Midbrain (tissue), 1 donor: ENCODE results near the gene PPCDC.

Experiments used
- DNase-seq: peaks from one replicate; lab custom pipeline; 2025; lab: John Stamatoyannopoulos, UW

PPCDC gene, protein sequence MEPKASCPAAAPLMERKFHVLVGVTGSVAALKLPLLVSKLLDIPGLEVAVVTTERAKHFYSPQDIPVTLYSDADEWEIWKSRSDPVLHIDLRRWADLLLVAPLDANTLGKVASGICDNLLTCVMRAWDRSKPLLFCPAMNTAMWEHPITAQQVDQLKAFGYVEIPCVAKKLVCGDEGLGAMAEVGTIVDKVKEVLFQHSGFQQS

DNA sequence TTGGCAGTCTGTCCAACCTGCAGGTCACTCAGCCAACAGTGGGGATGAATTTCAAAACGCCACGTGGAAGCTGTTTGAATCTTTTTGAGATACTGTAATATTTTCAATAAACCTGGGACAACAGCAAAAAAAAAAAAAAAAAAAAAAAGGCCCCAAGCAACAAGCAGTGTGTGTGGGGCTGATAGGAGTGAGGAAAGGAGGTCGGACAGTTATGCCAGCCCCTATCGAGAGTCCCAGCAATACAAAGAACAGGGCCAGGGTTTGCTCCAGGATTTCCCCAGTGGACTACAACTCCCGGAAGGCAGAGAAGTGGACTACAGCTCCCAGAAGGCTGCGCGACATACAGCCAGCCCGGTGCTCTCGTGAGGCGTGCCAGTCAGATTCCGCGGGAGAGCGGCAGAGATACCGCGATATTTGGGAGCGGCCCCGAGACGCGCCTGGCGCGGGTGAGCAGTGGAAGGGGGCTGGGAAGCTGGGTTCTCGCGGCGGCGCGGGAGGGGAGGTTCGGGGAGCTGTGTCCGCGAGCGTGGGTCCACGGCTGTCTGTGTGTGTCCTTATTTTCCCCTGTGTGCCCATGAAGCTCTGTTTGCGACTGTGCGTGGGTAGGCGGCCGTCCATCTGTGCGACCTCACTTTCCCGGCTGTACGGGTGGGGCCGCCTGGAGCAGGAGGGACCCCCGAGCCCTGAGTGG lies at the start of gene PPCDC:
Gene PPCDC (plus strand): TSS at position 410 of the 691 bp plus-strand sequence. CDS start 4,729 bp downstream, outside the sequence.
- peak; percentile 96 for DNase-seq

DNA sequence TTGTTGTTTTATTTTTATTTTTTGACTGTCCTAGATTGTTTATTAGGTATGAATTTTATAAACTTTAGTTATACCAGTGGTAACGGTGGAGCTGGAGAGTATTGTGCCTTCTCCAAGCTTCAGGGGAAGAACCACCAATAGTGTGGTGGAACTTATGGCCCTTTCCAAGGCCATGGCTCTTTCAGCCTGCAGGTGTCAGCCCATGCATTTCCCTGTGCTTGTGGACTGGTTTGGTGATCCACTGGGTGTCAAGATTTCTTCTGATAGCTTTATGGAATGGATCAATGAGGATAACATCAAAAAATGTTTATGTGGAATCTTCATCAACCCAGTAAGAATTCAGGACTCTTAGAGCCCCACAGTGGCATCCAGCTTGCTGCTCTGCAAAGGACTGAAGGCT lies 47.2 kb upstream of the PPCDC start:
- no peak for DNase-seq

DNA sequence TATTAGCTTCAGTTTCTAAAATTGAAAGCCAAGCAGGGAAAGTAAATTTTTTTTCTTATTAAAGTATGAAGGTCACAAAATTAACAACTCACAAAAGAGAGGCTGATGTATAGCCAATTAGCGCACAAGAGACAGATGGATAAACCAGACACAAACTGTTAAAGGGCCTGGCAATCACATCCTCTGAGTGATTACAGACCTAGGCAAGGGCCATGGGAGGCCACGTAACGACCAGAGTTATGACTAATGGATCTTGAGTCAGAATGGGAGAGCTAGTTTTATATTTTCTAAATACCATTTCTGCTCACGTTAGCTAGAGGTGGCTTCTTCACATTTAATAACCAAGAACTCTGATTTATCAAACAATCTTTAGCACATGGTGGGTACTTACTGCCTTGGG lies 45.8 kb upstream of the PPCDC start:
- DNase-seq, result no peak

DNA sequence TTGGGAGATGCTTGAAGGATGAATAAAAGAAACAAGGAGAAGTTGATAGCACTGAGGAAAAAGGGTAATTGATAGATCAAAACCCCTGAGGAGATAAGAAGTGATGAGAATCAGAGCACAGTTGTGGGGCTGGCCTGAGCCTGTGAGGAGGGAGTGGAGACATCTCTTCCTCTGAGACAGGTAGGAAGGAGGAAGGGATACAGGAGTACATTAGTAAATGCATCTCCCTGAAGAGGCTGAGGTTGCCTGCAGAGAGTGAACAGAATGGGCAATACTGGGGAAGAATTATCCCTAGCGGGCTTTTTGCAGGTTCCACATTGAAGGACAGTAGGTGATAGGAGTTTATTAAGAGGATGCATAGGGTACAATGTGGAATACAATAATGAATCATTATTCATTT lies 45.3 kb upstream of the PPCDC start:
- no peak for DNase-seq

DNA sequence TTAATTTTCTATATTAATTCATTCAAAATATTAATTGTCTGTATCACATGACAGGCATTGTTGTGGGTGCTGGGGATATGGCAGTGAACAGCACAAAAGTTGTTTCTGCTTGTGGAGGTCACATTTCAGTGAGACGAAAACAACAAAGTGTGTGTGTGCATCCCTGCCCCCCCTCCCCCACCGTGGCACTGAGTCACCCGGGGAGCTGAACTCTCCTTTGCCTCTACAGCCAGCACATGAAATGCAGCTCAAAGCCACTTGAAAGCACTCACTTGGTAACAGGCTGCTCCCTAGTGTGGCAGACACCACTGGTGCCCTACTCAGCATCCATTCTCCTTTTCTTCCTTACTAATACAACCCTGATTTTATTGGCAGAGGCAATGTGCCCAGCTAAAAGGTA lies 44.9 kb upstream of the PPCDC start:
- peak; percentile 21 for DNase-seq

DNA sequence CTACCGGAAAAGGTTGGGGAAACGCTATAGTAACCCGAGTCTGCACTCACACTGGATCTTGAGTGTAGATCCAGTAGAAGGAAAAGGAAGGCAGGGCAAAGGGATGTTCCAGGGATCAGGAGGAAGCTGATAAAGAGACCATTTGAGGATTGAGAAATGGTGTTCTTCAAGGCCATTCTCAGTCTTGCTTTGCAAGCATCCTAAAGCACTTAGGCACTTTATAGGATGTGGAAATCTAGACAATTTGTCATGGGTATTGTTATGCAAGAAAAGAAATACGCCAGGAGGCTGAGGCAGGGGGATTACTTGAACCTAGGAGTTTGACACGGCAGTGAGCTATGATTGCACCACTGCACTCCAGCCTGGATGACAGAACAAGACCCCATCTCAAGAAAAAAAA lies 41.2 kb upstream of the PPCDC start:
- DNase-seq, result no peak

DNA sequence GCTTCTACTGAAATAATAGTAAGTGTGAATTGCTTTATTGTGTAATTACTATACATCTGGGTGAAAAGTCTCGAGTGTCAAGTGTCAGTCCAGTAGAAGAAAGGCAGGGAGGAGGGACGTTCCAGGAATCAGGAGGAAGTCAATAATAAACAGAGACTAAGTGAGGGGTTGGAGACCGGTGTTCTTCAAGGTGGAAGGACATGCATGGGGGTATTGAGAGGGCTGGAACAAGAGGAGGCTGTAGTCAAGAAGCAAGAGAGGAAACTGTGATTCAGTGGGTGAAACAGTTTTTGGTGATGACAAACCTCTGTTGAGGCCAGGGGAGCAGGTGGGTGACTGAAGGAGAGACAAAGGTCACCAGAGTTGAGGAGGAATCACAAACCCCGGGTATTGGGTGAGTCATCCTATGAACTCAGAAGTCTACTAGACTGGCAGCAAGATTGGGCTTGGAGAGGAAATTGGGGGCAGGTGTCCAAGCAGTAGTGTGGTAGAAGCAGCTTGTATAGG lies 39.6 kb upstream of the PPCDC start:
- DNase-seq, result no peak

DNA sequence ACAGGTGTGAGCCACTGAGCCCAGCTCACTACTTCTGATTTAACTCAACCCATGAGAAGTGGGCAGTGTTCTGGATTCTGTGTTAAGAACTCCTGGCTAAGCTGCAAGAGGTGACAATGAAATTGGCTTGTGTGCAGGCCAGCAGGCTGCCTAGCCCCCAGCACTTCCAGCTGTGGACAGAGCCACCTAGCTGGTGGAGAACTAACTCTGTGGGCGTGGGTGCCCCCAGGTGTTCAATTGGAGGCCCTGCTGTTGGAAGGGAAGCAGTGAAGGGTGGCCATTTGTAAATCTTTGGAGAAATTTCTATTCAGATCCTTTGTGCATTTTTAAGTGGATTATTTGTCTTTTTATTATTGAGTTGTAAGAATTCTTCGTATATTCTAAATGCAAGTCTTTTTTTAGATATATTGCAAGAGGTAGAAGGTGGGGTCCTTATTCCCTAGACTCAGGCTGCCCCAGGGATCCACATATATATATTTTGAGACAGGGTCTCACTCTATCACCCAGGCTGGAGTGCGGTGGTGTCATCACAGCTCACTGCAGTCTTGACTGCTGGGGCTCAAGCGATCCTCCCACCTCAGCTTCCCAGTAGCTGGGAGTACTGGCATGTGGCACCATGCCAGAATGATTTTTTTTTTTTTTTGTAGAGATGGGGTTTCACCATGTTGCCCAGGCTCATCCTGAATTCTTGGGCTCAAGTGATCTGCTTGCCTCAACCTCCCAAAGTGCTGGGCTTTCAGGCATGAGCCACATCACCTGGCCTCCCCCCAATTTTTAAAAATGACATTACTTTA lies 35.2 kb upstream of the PPCDC start:
- DNase-seq, result no peak

DNA sequence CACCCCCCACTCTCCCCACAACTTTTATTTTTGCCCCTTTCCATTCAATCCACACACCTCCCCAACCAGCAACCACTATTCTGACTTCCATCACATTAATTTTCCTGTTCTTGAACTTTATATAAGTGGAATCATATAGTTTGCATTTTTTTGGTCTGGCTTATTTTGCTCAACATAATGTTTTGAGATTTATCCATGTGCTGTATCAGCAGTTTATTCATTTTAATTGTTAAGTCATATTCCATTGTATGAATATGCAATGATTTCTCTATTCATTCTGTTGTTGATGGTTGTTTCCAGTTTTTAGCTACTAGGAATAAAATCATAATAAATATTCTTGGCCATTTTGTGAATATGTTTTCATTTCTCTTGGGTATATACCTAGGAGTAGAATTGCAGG lies 33.9 kb upstream of the PPCDC start:
- no peak for DNase-seq

DNA sequence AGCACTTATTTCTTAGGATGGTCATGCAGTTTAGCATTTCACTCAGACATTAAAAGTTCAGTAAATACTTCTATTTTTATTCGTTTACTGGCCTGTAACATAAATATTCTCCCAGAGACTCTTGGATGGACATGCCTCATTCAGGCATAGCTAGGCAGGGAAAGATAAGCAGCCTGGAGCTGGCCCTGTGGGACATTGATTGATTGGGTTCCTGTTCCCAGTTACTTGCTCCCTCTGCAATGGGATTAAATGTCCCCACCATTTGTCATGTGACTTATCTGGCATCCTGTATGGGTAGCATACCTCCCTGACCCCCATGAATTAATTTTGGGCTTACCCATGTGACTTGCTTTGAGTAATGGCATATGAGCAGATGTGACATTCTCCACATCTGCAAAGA lies 30.8 kb upstream of the PPCDC start:
- no peak for DNase-seq

DNA sequence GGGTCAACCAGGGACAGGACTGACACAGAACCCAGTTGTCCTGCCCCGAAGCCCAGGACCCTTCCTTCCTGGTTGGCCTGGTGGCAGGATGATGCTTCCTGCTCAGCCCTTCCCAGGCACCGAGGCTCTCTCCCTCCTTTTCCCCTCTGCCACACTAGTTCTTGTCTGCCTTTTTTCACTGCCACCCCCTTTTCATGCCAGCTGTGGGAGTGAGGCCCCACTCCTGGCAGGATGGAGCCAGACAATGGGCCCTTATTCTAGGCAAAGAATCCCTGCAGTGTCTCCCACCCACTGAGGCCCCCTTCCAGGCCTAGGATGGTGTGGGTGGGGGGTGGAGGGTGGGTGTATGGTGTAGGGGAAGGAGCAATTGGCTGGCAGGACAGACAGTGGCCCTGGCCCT lies 29.2 kb upstream of the PPCDC start:
- DNase-seq, result peak; percentile 49

DNA sequence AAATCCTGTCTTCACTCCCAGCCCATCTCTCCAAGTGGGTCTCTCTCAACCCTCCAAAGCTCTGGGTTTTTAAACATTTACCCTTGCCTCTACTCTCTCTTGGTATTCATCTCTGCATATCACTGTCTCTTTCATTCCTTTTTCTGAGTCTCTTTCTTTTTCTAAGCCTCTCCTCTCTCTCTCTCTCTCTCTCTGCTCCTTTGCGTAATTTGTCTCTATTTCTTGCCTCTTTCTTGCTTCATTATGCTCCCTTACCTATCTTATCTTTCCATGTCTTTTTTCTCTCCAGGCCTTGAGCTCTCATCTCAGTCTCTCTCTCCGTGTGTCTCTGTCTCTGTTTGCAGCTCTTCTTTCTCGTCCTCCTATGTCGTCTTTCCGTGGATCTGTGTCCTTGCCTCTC lies 28.7 kb upstream of the PPCDC start:
- DNase-seq, result no peak

DNA sequence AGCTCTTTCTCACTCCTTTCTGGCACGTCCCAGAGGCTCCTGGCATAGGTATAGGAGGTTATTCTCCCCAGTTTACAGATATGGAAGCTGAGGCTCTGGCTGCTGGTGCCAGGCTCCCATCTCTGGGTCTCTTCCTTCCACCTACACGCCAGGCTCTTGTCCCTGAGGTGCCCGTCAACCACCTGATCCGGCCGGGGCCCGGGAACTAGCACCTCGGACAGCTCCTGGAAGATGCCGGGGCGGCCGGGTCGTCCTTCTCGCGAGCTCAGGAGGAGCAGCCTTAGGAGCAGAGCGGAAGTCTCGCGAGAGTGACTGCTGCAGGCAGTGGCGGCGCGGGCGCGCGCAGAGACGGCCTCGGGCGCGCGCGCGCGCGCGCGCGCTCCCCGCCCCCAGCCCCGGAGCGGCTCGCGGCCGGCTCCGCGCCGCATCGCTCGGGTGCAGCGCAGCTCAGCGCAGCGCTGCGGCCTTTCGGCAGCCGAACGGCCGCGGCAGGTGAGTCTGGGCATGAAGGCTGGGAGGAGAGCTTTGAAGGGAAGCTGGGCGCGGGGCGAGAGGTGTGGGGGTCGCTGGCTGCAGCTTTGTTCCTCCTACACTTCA lies 28.1 kb upstream of the PPCDC start, which contains the start of gene SCAMP5:
Gene SCAMP5 (plus strand): TSS at position 382 of the 597 bp plus-strand sequence. CDS start 16,277 bp downstream, outside the sequence.
- peak; percentile 90 for DNase-seq

DNA sequence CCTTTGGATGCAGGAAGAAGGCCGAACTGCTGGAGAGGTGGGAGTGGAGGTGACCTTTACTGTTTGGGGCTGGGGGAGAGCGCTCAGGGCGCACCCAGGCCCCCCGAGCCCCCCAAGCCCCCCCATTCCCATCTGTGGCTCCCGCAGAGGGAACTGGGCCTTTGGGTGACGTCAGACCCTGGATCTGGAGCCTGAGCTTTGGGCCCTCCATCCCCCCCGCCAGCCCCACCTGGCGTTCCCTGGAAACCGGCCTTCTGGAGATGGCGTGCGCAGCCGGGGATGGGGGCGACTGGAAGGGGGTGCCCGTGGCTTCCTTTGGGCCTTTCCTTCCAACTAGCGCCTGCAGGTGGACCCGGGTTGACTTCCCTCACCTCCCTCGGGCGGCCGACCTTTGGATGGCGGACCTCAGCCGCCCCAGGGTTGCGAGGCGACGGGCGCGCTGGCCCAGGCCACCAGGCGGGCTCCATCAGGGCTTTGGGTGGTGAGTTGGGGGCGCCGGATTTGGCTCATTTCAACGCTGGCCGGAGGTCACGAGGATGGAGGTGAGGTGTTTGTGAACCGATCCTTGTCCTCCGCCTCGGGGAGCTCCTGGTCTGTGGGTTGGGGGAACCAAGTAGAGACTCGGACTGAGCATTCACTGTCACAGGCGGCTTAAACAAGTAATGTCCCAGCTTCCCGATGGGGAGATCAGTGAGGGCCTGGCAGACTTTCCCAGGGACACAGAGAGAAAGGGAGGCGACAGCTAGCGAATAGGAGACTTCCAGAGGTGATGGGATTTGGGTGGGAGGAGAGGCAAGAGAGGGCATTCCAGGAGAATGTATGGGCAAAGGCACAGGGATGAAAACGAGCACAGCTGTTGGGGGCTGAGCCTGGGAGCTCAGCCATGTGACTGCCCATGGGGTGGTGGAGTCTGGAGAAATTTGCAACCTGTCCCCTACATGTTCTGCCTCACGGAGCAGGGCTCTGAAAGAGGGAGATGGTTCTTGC lies 27.3 kb upstream of the PPCDC start:
- DNase-seq, result no peak

DNA sequence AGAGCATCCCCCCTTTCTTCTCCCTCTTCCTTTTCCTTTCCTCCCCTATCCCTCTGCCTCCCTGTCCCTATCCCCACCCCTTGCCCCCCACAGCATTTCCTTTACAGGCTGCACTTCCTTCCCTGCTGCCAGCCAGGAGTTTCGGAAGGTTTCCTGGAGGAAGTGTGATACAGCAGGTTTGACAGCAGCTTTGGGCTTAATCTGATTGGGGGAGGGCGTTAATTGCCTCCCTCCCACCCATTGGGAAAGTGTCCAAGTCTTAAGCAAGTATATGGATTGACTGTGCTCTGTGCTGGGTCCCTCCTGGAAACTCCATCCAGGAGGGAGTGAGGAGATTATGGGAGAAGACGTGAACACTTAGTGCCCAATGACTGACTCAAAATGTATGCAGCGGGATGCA lies 26.2 kb upstream of the PPCDC start:
- DNase-seq, result no peak

DNA sequence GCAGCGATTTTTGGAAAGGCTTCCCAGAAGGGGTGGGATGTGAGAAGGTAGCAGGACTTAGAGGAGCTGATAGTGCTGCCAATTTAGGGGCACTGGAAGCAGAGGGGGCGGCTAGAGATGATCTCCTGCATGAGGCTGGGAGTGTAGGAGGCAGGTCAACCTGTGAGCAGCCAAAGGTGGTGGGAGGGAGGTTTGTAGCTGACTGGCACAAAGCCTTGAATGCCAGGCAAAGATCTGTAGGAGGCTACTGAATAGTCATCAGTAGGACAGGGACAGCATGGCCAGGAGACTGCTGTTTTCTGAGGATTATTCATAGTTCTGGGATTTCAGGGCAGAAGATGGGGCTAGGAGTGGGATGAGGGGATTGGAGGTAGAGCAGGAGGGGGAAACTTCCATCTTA lies 25.8 kb upstream of the PPCDC start:
- no peak for DNase-seq

DNA sequence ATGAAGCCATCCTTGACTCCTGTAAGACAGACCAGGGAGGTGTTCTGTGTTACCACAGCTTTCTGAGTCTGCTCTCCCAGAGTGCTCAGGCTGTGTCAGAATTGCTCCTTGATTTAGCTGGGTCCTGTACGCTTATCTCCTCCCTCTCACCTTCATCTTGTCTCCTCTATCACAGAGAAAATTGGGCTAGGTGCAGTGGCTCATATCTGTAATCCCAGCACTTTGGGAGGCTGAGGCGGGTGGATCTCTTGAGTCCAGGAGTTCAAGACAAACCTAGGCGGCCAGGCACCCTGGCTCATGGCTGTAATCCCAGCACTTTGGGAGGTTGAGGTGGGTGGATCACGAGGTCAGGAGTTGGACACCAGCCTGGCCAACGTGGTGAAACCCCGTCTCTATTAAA lies 22.1 kb upstream of the PPCDC start:
- DNase-seq, result no peak

DNA sequence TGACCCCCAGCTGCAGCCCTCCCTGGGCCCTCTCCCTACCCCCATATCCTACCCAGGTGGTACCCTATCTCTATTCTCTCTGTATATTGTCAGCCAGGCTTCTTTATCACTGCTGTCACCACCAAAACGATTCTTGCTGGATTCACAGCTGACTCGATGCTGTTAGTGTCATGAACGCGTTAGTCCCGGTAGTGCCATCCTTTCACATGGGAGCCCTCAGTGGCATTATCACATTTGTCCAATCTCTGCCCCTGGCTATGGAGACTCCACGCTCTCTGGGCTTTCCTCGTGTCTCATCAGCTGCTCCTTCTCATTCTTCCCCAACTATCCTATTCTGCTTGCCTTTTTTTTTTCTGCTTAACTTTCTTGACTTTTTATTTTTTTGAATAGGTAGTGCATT lies 21.0 kb upstream of the PPCDC start:
- no peak for DNase-seq

DNA sequence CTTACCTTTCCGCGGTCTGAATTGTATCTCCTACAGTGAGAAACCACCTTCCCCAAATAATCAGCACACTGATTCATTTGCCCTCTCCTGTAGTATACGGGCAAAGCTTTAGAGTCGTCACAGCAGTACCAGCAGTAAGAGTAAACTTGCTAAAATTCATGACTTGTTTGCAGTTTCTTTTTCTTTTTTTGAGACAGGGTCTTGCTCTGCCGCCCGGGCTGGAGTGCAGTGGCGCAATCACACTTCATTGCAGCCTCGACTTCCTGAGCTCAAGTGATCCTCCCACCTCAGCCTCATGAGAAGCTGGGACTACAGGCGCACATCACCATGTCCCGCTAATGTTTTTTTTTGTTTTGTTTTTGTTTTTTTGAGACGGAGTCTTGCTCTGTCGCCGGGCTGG lies 16.2 kb upstream of the PPCDC start:
- no peak for DNase-seq

DNA sequence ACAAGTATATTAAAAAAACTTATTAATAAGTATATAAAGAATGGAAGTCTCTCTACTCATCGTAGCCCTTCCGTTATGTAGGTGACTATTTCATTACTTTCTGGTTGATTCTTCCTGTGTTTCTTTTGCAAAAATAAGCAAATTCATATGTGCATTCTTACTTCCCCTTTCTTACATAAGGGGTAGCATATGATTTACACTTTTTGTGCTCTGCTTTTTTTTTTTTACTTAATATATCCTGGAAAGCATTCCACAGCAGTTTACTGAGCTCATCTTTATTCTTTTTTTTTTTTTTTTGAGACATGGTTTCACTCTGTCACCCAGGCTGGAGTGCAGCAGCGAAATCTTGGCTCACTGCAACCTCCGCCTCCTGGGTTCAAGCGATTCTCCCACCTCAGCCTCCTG lies 15.2 kb upstream of the PPCDC start:
- no peak for DNase-seq

DNA sequence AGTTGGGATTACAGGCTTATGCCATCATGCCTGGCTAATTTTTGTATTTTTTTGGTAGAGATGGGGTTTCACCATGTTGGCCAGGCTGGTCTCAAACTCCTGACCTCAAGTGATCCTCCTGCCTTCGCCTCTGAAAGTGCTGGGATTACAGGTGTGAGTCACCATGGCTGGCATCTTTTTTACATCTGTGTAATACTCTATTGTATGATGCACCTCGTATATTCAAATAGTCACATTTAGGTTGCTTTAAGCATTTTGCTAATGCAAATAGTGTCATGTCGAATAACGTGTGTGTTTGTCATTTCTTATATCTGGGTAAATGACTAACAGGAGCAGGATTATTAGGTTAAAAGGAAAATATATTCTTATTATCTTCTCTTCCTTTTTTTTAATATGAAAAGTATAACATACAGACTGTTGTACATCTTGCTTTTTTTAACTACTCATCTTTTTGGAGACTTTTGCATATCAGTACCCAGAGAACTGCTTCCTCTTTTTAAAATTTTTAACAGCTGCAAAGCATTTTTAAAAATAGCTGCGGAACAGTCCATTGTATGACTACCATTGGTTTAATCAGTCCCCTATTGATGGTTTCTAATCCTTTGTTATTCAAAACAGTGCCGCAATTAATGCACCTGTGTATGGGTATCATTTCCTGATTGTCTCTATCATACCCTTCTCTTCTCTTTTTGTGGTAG lies 14.6 kb upstream of the PPCDC start:
- DNase-seq, result no peak
